Left ventricle myocardium inferior (tissue), 1 donor: ENCODE results near the gene F2RL3. TPM values are rescaled to one million over a fixed set of nuclear protein-coding genes. Genes with fewer than 3 reads are reported as not detected.

Source experiments
- DNase-seq: peaks from one replicate; pipeline ENCODE4 v3.0.0-alpha.2; 2020
- H3K27ac ChIP-seq: fragments of 200-600 bp; replicated peaks from 2 replicates; pipeline ENCODE4 v1.8.0; 2021
- H3K27me3 ChIP-seq: fragments of 200-600 bp; 2 replicates; pipeline ENCODE4 v1.8.0; 2021; ENCODE audit warnings: low read depth
- H3K36me3 ChIP-seq: fragments of 200-600 bp; 2 replicates; pipeline ENCODE4 v1.8.0; 2021
- H3K4me1 ChIP-seq: fragments of 200-600 bp; 2 replicates; pipeline ENCODE4 v1.8.0; 2021
- H3K4me3 ChIP-seq: fragments of 200-600 bp; 2 replicates; pipeline ENCODE4 v1.8.0; 2021; ENCODE audit warnings: mild to moderate bottlenecking, moderate library complexity
- H3K9me3 ChIP-seq: fragments of 200-600 bp; replicated peaks from 2 replicates; pipeline ENCODE4 v1.8.0; 2021
- intact Hi-C: fragments of 100-400 bp; cut with micrococcal nuclease; formaldehyde crosslinking; loops from one replicate; pipeline ENCODE4 v1.11.0; 2022
- total RNA-seq: library from RNA; stranded (reverse); fragmentation: NEBNext Ultra II Directional; extraction: Animal tissue kit (Norgen Biotek cat#: 25700); gene quantifications from one replicate; pipeline ENCODE4 v1.2.1, GENCODE V29; 2021
- TF ChIP-seq, protein P1 (sequence below): fragments of 200-600 bp; IDR thresholded peaks from 2 replicates; pipeline ENCODE4 v1.8.0; 2021; ENCODE audit warnings: antibody characterized with exemption, mild to moderate bottlenecking, borderline replicate concordance
- donor health status: DM: no; HTN: yes; CAD: no; lungs with severe emphysema.

The F2RL3 gene
- total RNA-seq, 1 donor from 2014 or later = 1.1 TPM

DNA sequence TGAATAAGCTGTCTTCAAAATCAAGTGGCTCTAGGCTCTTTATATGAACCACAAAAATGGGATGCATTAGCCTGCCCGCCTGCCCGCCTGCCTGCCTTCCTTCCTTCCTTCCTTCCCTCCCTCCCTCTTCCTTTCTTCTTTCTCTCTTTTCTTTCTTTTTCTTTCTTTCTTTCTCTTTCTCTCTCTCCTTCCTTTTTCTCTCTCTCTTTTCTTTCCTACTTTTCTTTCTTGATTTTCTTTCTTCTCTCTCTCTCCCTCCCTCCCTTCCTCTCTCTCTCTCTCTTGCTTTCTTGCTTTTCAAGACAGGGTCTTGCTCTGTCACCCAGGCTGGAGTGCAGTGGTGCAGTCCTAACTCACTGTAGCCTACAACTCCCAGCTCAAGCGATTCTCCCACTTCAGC lies 26.9 kb downstream of the F2RL3 start:
- Histone ChIP-seq H3K27ac (no peak overlapping the region), H3K4me1 (no peaks in the 10 kb centered on the region), H3K36me3 (peaks cover 29% of the 10 kb centered on the region), H3K9me3 (peaks cover 58% of the 10 kb centered on the region), H3K27me3 (no peaks in the 10 kb centered on the region), H3K4me3 (no peak overlapping the region)
- intact Hi-C loops = no loop called here
- TF ChIP-seq, protein P1, sequence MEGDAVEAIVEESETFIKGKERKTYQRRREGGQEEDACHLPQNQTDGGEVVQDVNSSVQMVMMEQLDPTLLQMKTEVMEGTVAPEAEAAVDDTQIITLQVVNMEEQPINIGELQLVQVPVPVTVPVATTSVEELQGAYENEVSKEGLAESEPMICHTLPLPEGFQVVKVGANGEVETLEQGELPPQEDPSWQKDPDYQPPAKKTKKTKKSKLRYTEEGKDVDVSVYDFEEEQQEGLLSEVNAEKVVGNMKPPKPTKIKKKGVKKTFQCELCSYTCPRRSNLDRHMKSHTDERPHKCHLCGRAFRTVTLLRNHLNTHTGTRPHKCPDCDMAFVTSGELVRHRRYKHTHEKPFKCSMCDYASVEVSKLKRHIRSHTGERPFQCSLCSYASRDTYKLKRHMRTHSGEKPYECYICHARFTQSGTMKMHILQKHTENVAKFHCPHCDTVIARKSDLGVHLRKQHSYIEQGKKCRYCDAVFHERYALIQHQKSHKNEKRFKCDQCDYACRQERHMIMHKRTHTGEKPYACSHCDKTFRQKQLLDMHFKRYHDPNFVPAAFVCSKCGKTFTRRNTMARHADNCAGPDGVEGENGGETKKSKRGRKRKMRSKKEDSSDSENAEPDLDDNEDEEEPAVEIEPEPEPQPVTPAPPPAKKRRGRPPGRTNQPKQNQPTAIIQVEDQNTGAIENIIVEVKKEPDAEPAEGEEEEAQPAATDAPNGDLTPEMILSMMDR = no peak
- DNase-seq = no peak

- intact Hi-C loops = no loop called here
- Histone ChIP-seq H3K4me3 (no peak overlapping the region), H3K27me3 (no peaks in the 10 kb centered on the region), H3K36me3 (peaks cover 23% of the 10 kb centered on the region), H3K27ac (no peak overlapping the region), H3K9me3 (peaks cover 44% of the 10 kb centered on the region), H3K4me1 (no peaks in the 10 kb centered on the region)
- TF ChIP-seq, protein P1 = no peak
- no peak for DNase-seq
These were observed 28.6 kb downstream of the F2RL3 start for GRCh38 chr19:16917401-16917800.

DNA sequence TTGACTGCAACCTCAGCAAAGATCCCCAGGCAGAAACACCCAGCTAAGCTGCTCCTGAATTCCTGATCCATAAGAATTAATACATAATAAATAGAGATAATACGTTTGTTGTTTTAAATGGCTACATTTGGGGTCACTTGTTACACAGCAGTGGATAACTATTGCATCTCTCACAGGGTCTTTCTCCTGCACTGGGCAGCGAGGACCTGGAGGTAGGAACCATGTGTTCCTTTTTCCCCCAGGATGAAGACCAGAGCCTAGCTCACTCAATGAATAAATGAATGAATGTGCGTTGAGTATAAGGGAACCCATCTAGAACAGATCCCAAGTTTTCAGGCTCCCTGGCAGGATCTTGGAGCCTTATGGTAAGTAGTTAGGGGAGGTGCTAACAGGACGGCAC lies 30.7 kb downstream of the F2RL3 start:
- Histone ChIP-seq H3K27ac (no peak overlapping the region), H3K36me3 (peaks cover 12% of the 10 kb centered on the region), H3K9me3 (peaks cover 23% of the 10 kb centered on the region), H3K4me1 (no peaks in the 10 kb centered on the region), H3K27me3 (no peaks in the 10 kb centered on the region), H3K4me3 (no peak overlapping the region)
- intact Hi-C loops = no loop called here
- no peak for DNase-seq
- TF ChIP-seq, protein P1 = no peak

GRCh38 chr19:16920816-16921529 lies 32.2 kb downstream of the F2RL3 start:
- no peak for DNase-seq
- Histone ChIP-seq H3K36me3 (peaks cover 24% of the 10 kb centered on the region), H3K4me3 (no peak overlapping the region), H3K27ac (no peak overlapping the region), H3K4me1 (no peaks in the 10 kb centered on the region), H3K27me3 (no peaks in the 10 kb centered on the region), H3K9me3 (peaks cover 25% of the 10 kb centered on the region)
- TF ChIP-seq, protein P1 = no peak
- intact Hi-C loops = no loop called here

DNA sequence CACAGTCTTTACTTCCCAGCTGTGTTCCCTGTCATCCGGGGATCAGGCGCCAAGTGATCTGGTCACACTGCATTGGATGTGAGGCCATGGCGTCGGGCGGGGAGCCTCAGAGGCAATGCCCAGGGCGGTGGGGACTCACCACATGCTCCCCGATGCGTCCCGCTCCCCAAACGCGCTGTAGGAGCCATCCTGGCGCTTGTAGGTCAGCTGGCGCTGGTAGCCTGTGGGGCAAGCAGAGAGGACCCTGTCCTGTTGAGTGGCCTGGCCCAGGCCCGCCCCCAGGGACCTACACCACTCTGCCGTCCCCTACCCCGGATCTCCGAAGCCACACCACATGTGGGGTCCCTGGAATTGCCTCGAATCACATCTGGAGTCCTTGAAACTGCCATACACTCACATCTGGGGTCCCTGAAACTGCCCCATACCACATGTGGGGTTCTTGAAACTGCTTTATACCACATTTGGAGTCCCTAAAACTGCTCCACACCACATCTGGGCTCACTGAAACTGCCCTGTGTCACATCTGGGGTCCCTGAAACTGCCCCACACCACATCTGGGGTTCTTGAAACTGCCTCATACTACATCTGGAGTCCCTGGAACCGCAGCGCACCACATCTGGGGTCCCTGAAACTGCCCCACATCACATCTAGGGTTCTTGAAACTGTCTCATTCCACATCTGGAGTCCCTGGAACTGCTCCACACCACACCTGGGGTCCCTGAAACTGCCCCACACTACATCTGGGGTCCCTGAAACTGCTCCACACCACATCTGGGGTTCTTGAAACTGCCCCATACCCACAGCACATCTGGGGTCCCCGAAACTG lies 33.2 kb downstream of the F2RL3 start:
- intact Hi-C loops = no loop called here
- H3K36me3 ChIP-seq = peaks cover 25% of the 10 kb centered on the region
- H3K4me1 ChIP-seq = no peaks in the 10 kb centered on the region
- no peak overlapping the region for H3K4me3 ChIP-seq
- no peaks in the 10 kb centered on the region for H3K27me3 ChIP-seq
- no peak overlapping the region for H3K27ac ChIP-seq
- no peak for DNase-seq
- H3K9me3 ChIP-seq = peaks cover 32% of the 10 kb centered on the region
- TF ChIP-seq, protein P1 = no peak
